ENCODE data around the gene LRRC7. TPM values are rescaled to one million over a fixed set of nuclear protein-coding genes. Genes with fewer than 3 reads are reported as not detected.

LRRC7 gene
- total RNA-seq, 6 experiments from 2014 or later: 0.09 to 0.33 (median 0.23) TPM

GRCh38 chr1:70101231-70101630 is 533.5 kb downstream of the LRRC7 start:
- Mint-ChIP-seq H3K4me3 (no peak overlapping the region), H3K27ac (no peak overlapping the region), H3K27me3 (ENCODE audit: insufficient read depth) (no peaks in the 10 kb centered on the region), H3K4me1 (ENCODE audit: low read depth) (no peaks in the 10 kb centered on the region), H3K9me3 (no peaks in the 10 kb centered on the region), H3K36me3 (ENCODE audit: low read depth) (no peaks in the 10 kb centered on the region)
- TF ChIP-seq CTCF (IDR thresholded peaks at IDR 0.05): no peak
- no peak for DNase-seq

GRCh38 chr1:70101774-70102173 is 534.1 kb downstream of the LRRC7 start:
- no peak for TF ChIP-seq CTCF (IDR thresholded peaks at IDR 0.05)
- no peak for DNase-seq
- Mint-ChIP-seq H3K27me3 (ENCODE audit: insufficient read depth) (no peaks in the 10 kb centered on the region), H3K4me3 (no peak overlapping the region), H3K4me1 (ENCODE audit: low read depth) (no peaks in the 10 kb centered on the region), H3K9me3 (no peaks in the 10 kb centered on the region), H3K36me3 (ENCODE audit: low read depth) (no peaks in the 10 kb centered on the region), H3K27ac (no peak overlapping the region)

- Mint-ChIP-seq H3K27me3 (ENCODE audit: insufficient read depth) (no peaks in the 10 kb centered on the region), H3K4me1 (ENCODE audit: low read depth) (no peaks in the 10 kb centered on the region), H3K9me3 (no peaks in the 10 kb centered on the region), H3K4me3 (no peak overlapping the region), H3K36me3 (ENCODE audit: low read depth) (no peaks in the 10 kb centered on the region), H3K27ac (no peak overlapping the region)
- no peak for DNase-seq
- TF ChIP-seq CTCF (IDR thresholded peaks at IDR 0.05): no peak
Observed at GRCh38 chr1:70103770-70104169, 536.0 kb downstream of the LRRC7 start.

- H3K4me1 Mint-ChIP-seq (ENCODE audit: low read depth): no peaks in the 10 kb centered on the region
- H3K27me3 Mint-ChIP-seq (ENCODE audit: insufficient read depth): peaks cover 2% of the 10 kb centered on the region; the same call in 1 of the 2 replicates
- no peaks in the 10 kb centered on the region for H3K9me3 Mint-ChIP-seq
- no peak overlapping the region for H3K27ac Mint-ChIP-seq
- DNase-seq: no peak
- H3K36me3 Mint-ChIP-seq (ENCODE audit: low read depth): no peaks in the 10 kb centered on the region
- no peak overlapping the region for H3K4me3 Mint-ChIP-seq
- no peak for TF ChIP-seq CTCF (IDR thresholded peaks at IDR 0.05)
Observed at GRCh38 chr1:70109241-70109640, 541.5 kb downstream of the LRRC7 start.

GRCh38 chr1:70112838-70113237 is 545.1 kb downstream of the LRRC7 start:
- no peak overlapping the region for H3K27ac Mint-ChIP-seq
- no peak for DNase-seq
- TF ChIP-seq CTCF (IDR thresholded peaks at IDR 0.05): peak; percentile 26; the same call in 1 of the 2 replicates
- H3K4me1 Mint-ChIP-seq (ENCODE audit: low read depth): no peaks in the 10 kb centered on the region
- no peaks in the 10 kb centered on the region for H3K36me3 Mint-ChIP-seq (ENCODE audit: low read depth)
- peaks cover 2% of the 10 kb centered on the region; the same call in 1 of the 2 replicates for H3K27me3 Mint-ChIP-seq (ENCODE audit: insufficient read depth)
- no peak overlapping the region for H3K4me3 Mint-ChIP-seq
- no peaks in the 10 kb centered on the region for H3K9me3 Mint-ChIP-seq

- Mint-ChIP-seq H3K27ac (no peak overlapping the region), H3K27me3 (ENCODE audit: insufficient read depth) (peaks cover 11% of the 10 kb centered on the region; the same call in 1 of the 2 replicates), H3K4me3 (no peak overlapping the region), H3K9me3 (no peaks in the 10 kb centered on the region), H3K36me3 (ENCODE audit: low read depth) (no peaks in the 10 kb centered on the region), H3K4me1 (ENCODE audit: low read depth) (no peaks in the 10 kb centered on the region)
- no peak for DNase-seq
- TF ChIP-seq CTCF (IDR thresholded peaks at IDR 0.05): no peak
Observed at GRCh38 chr1:70115315-70115714, 547.6 kb downstream of the LRRC7 start.
